GM06990 (cell line): ENCODE results near the gene SMCHD1.

Experiments
- DNase-seq: peaks from one replicate; pipeline ENCODE4 v3.0.0-alpha.2; 2011; ENCODE audit not compliant: insufficient read length; ENCODE audit errors: extremely low read depth
- H3K27me3 ChIP-seq: replicated peaks from 2 replicates; pipeline ENCODE4 v1.6.0; 2011; ENCODE audit warnings: low read length; ENCODE audit not compliant: control insufficient read depth, insufficient read depth
- H3K36me3 ChIP-seq: 2 replicates; pipeline ENCODE4 v1.5.1; 2011; ENCODE audit warnings: low read length; ENCODE audit not compliant: control insufficient read depth, insufficient read depth
- H3K4me3 ChIP-seq: replicated peaks from 2 replicates; pipeline ENCODE4 v1.5.1; 2011; ENCODE audit warnings: low read depth, mild to moderate bottlenecking, control low read depth, low read length
- TF ChIP-seq, protein P1 (sequence below): IDR thresholded peaks from 2 replicates; pipeline ENCODE4 v1.5.1; 2011; ENCODE audit warnings: low read length, control low read depth, mild to moderate bottlenecking, inconsistent platforms; ENCODE audit not compliant: insufficient read depth, poor library complexity, severe bottlenecking

Gene SMCHD1

DNA sequence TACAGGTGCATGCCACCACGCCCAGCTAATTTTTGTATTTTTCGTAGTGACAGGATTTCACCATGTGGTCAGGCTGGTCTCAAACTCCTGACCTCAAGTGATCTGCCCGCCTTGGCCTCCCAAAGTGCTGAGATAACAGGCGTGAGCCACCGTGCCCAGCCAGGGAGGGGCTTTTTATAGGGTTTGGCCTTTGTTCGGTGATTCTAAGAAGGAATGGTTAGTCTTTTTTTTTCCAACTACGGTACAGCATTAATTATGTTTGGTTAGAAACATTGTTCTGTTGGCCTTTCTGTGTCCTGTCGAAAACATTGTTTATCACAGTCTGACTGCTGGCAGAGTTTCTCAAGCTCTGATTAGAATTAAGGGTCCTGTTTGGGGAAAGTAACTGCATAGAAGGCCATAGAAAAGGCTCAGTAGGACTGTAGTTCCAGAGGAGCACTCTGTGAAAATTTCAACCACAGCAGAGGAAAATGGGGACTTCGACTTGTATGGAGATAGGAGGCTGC, 19.3 kb upstream of the SMCHD1 start:
- TF ChIP-seq, protein P1, sequence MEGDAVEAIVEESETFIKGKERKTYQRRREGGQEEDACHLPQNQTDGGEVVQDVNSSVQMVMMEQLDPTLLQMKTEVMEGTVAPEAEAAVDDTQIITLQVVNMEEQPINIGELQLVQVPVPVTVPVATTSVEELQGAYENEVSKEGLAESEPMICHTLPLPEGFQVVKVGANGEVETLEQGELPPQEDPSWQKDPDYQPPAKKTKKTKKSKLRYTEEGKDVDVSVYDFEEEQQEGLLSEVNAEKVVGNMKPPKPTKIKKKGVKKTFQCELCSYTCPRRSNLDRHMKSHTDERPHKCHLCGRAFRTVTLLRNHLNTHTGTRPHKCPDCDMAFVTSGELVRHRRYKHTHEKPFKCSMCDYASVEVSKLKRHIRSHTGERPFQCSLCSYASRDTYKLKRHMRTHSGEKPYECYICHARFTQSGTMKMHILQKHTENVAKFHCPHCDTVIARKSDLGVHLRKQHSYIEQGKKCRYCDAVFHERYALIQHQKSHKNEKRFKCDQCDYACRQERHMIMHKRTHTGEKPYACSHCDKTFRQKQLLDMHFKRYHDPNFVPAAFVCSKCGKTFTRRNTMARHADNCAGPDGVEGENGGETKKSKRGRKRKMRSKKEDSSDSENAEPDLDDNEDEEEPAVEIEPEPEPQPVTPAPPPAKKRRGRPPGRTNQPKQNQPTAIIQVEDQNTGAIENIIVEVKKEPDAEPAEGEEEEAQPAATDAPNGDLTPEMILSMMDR = no peak
- H3K36me3 ChIP-seq = no peaks in the 10 kb centered on the region
- DNase-seq = peak; percentile 68
- peak overlapping the region; percentile 5; the same call in 1 of the 2 replicates for H3K4me3 ChIP-seq
- no peaks in the 10 kb centered on the region for H3K27me3 ChIP-seq

DNA sequence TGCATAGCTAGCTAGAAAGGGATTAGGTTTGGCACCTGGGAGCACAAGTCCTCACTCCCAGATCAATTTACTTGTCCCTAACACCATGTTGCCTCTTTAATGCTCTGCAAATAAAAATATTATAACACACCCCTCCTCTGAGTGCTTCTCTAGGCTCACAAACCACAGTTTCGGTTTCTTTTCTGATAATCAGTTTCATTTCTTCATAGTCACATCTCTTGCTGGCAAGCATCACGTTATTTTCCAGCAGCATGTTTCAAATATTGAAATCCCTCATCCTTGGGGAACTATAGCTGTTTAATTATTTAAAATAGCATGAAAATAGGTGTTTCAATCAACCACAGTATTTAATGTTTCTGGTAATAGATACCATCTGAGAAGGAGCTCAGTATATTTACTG, 13.9 kb upstream of the SMCHD1 start:
- Histone ChIP-seq H3K4me3 (no peak overlapping the region; the same call in 1 of the 2 replicates), H3K36me3 (no peaks in the 10 kb centered on the region), H3K27me3 (no peaks in the 10 kb centered on the region)
- DNase-seq = peak; percentile 59
- TF ChIP-seq, protein P1 = no peak

DNA sequence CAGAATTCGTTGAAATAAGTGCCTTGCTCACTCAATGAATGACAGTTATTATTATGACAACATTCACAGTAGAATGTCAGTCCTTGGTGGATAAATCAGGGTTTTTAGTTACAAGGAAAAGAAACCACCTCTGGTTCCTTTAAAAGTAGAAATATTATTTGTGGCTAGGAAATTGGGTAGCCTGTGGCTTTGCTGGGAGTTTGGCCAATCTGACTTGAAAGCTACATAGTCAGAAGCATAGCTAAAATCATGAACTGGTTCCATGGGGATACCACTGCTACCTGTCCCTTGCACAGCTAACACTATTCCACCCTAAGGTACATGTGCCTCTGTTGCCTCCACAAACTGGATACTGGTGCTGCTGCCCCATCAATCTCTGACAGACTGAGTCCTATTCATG, 12.8 kb upstream of the SMCHD1 start:
- DNase-seq = no peak
- no peaks in the 10 kb centered on the region for H3K27me3 ChIP-seq
- no peaks in the 10 kb centered on the region for H3K36me3 ChIP-seq
- TF ChIP-seq, protein P1 = no peak
- no peak overlapping the region for H3K4me3 ChIP-seq

DNA sequence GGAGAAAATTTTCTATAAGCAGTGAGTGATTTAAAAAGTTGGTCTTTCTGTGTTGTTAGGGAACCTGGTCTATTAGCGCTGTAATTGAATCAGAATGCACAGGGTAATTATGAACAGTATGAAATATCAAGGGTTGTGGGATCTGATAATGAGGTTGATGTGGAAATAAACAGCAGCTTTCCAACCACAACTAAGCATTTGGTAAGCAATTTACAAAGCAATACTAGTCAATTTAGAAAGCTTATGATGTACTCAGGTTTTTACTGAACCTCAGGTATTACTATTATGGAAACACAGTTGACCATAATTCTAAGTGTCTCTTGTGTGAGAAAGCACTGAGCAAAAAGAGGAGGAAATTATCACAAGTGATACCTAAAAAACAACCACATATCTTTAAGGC, 11.0 kb upstream of the SMCHD1 start:
- no peak overlapping the region for H3K4me3 ChIP-seq
- TF ChIP-seq, protein P1 = no peak

DNA sequence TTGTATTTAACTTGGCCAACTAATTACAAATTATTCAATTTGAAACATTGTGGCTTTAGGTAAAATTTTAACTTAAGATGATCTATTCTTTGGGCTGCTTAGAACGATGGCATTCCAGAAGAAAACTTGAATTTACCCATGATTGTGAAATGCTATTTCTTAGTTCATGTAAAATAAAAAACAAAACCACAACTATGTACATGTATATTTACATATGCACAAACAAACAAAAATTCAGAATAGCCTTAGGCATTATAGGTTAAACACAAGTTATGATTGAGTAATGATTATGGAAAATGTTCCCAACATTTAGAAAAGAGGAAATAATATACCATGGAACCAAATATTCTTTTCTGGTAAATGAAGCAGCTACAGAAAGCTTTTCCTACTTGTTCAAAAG, 3.5 kb upstream of the SMCHD1 start:
- no peaks in the 10 kb centered on the region for H3K36me3 ChIP-seq
- H3K27me3 ChIP-seq = no peaks in the 10 kb centered on the region
- DNase-seq = no peak
- H3K4me3 ChIP-seq = no peak overlapping the region
- TF ChIP-seq, protein P1 = no peak

More for the DNA sequence above, 11.0 kb upstream of the SMCHD1 start:
- DNase-seq = no peak
- no peaks in the 10 kb centered on the region for H3K27me3 ChIP-seq
- no peaks in the 10 kb centered on the region for H3K36me3 ChIP-seq

DNA sequence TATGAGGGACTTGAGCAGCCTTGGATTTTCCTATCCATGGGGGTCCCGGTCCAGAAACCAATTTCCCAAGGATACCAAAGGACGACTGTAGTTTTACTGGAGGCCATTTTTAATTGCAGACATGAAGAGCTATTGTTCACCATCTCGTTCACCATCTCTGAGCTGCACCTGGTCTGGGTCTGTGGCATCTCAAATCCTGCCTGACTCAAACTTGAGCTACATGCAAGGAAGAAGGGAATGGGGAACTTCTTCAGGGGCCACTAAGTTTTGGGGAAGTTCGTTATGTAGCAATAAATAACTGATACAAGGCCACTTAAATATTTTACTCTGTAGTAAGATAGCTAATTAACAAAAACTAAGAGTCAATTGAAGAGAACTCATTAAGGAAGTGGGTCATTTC, 2.1 kb upstream of the SMCHD1 start:
- TF ChIP-seq, protein P1 = no peak
- DNase-seq = no peak
- Histone ChIP-seq H3K36me3 (no peaks in the 10 kb centered on the region), H3K4me3 (no peak overlapping the region), H3K27me3 (no peaks in the 10 kb centered on the region)
